SK-N-SH (cell line): ENCODE measurements around the gene GPR161.

Experiments
- CTCF ChIP-seq: fragments of 200-600 bp; sonication (generic); IDR thresholded peaks from 2 replicates; pipeline ENCODE4 v1.6.1; 2017; ENCODE audit warnings: antibody characterized with exemption, mild to moderate bottlenecking, moderate library complexity
- EZH2phosphoT487 ChIP-seq: fragments of 200-600 bp; sonication (generic); IDR thresholded peaks from 2 replicates; pipeline ENCODE4 v1.6.1; 2017; ENCODE audit warnings: low read depth, mixed run types, mild to moderate bottlenecking, antibody characterized with exemption, moderate library complexity, borderline replicate concordance
- POLR2AphosphoS5 ChIP-seq: IDR thresholded peaks from 2 replicates; pipeline ENCODE4 v1.6.1; 2012; ENCODE audit warnings: low read depth, low read length

GRCh38 chr1:168050880-168051279 is 85.8 kb downstream of the GPR161 start:
- TF ChIP-seq POLR2AphosphoS5, result no peak
- no peak for TF ChIP-seq CTCF
- TF ChIP-seq EZH2phosphoT487, result no peak
